Measurements from ENCODE around the gene HYAL4.
"Not testable (repeated sequence)": the region's sequence is repeated elsewhere in the genome, so short reads cannot be mapped to it uniquely, and the experiment has no call there.

HYAL4 gene

DNA sequence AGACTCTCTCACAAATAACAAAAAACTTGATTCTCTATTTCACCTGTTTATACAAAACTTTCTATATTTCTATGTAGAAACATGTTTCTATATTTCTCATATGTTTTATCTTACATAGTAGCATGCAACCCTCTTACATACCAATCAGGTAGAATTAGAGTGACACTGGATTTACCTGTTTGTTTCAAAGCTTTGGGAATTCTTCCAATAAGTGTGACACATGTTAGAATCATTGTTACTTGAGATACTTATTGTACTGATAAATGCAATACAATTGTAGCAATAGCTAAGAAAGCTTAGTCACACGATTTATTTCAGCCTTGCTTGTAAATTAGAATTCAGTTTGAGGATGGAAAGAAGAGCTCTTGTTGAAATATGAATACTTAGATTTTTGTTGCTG is 4.9 kb downstream of the HYAL4 start:
- DNase-seq: no peak

DNA sequence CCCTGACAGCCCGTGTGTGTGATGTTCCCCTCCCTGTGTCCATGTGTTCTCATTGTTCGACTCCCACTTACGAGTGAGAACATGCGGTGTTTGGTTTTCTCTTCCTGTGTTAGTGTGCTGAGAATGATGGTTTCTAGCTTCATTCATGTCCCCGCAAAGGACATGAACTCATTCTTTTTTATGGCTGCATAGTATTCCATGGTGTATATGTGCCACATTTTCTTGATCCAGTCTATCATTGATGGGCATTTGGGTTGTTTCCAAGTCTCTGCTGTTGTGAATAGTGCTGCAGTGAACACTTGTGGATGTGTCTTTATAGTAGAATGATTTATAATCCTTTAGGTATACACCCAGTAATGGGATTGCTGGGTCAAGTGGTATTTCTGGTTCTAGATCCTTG is 6.4 kb downstream of the HYAL4 start:
- not testable (repeated sequence) for DNase-seq

DNA sequence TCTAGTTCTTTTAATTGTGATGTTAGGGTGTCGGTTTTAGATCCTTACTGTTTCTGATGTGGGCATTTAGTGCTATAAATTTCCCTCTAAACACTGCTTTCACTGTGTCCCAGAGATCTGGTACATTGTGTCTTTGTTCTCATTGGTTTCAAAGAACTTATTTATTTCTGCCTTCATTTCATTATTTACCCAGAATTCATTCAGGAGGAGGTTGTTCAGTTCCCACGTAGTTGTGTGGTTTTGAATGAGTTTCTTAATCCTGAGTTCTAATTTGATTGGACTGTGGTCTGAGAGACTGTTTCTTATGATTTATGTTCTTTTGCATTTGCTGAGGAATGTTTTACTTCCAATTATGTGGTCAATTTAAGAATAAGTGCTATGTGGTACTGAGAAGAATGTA is 9.3 kb downstream of the HYAL4 start:
- not testable (repeated sequence) for DNase-seq

DNA sequence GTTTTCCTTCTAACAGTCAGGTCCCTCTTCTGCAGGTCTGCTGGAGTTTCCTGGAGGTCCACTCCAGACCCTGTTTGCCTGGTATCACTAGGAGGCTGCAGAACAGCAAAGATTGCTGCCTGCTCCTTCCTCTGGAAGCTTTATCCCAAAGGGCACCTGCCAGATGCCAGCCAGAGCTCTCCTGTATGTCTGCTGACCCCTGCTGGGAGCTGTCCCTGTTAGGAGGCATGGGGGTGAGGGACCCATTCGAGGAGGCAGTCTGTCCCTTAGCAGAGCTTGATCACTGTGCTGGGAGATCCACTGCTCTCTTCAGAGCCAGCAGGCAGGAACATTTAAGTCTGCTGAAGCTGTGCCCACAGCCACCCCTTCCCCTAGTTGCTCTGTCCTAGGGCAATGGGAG is 11.5 kb downstream of the HYAL4 start:
- not testable (repeated sequence) for DNase-seq

DNA sequence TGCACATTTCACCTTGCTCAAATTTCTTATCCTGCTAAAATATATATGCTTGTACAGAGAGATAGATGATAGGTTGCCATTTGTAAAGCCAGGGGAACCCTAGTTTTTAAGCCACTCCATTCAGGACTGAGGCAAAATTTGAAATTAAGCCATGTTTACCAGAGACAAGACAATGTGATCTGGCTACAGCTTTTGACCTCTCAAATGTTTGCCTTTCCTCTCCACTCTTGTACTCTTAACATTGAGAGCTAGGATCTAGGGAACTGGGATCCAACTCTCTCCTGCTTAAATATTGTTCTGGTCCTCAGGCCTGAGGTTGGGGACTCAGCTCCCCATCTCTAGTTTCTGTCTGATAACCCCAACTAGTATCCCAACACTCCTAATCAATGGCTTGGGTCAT is 15.9 kb downstream of the HYAL4 start:
- no peak for DNase-seq

DNA sequence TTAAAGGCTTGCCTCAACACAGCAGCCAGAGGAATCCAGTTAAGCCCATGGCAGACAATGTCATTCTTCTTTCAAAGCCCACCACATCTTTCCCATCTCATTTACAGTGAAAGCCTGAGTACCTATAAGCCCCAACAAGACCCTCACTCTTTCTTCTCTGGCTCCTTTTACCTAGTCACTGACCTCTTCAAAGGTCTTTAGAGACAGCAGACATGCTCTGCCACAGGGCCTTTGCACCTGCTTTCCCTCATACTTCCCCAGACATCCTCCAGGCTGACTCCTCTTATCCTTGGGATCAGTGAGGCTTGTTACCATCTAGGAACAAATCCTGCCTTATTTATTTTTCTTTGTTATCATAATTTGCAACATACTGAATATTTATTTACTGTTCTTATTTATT is 17.8 kb downstream of the HYAL4 start:
- DNase-seq: no peak

DNA sequence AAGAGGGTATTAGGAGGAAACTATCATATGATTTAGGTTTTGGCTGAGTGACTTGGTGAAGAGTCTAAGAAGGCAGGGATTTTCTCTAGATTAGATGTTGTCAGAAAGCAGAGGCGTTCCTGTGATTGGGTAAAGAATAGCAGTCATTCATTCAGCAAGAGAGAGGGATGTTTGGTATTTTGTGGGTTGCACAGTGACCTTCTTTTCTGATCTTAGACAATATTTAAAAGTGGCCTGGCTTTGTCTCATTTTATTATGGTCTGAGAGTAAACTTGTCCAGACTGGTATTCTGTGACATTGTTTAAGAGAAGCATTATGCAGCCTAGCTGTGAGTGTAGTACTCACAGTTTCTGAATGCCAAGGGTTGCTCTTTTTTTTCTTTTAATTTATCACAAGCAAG is 18.5 kb downstream of the HYAL4 start:
- DNase-seq: no peak

DNA sequence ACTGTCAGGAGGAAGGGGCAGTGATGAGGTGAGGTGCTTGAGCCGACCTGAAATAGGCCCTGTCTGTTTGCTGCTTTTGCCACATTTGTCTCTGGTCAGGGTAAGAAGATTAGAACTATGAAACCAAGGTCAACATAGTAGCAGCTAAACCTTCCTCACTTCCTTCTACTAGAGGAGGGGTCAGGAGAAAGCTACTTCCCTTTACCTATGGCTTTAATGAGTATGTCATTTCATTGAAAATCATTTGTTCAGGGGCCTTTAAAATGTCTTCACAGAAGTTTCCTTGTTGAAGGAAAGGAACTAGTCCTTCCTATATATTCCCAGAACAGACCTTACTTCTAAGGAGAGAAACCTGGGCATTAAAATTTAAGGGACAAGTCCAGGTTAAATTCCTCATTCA is 19.0 kb downstream of the HYAL4 start:
- no peak for DNase-seq

DNA sequence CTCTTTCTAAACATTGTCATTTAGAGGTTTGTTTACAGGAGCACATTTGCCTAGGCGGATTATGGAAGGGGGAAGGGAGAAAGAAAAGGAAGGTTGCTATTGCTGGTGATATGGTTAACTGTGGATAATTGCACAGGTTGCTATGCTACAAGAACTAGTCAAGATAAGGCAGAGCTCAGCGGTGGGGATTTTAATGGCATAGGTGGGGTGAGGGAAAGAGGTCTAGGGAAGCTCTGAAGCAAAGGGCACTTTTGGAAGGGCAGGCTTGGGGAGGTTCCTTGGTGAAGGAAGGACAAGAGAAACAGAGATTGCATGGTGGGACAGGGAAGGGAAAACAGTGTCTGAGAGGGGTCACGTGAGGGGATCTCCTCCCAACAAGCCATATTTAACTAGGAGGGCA is 19.5 kb downstream of the HYAL4 start:
- DNase-seq: no peak

DNA sequence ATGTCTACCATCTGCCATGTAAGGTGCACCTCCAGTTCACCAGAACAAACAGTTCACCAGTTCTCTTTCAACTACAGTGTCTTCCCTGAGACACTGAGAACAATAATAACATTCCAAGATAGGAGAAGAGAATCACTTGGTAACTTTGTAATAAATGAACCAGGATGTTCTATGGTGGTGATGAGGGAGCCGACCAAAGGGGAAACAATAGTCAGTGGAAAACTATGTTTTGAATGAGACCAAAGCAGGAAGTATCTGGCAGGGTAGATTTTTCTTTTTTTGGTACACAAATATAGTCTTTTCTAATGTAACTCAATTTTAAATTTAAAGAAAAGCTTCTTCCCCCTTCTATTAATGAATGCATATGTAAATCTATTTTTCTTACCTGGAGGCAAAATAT is 20.0 kb downstream of the HYAL4 start:
- DNase-seq: no peak

DNA sequence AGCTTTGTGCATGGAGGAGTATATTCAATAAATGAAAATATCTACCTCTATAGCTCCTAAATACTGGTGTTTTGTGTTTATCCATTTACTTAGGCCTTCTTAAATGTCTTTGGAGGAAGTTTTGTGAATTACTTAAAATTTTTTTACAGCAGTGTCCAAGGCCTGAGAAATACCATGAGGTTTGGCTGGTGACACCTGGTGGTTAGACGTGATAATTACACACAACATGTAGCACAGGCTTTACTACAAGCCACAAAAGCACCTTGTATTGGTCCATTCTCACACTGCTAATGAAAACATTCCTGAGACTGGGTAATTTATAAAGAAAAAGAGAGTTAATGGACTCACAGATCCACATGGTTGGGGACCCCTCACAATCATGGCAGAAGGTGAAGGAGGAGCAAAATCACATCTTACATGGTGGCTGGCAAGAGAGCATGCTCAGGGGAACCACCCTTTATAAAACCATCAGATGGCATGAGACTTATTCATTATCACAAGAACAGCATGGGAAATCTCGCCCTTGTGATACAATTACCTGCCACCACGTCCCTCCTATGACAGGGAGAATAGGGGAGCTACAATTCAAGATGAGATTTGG is 20.6 kb downstream of the HYAL4 start:
- peak; percentile 21 for DNase-seq

DNA sequence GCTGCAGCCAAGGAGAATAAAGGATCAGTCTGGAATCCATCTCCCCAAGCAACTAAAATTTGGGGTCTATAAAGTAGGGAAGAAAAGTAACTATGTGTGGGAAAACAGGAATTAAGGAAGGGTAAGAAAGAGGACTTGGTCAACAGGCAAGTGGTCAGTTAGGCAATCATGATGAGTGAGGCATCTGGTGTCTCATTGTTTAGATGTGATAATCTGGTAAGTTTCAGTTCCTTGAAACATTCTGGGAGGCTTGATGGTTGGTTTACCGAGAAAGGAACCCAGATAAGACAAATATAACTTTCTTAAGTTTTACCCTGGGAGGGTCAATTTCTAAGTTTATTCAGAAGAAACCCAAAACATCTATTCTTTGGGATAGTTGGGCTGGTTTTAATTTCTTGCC is 22.3 kb downstream of the HYAL4 start:
- DNase-seq: no peak

DNA sequence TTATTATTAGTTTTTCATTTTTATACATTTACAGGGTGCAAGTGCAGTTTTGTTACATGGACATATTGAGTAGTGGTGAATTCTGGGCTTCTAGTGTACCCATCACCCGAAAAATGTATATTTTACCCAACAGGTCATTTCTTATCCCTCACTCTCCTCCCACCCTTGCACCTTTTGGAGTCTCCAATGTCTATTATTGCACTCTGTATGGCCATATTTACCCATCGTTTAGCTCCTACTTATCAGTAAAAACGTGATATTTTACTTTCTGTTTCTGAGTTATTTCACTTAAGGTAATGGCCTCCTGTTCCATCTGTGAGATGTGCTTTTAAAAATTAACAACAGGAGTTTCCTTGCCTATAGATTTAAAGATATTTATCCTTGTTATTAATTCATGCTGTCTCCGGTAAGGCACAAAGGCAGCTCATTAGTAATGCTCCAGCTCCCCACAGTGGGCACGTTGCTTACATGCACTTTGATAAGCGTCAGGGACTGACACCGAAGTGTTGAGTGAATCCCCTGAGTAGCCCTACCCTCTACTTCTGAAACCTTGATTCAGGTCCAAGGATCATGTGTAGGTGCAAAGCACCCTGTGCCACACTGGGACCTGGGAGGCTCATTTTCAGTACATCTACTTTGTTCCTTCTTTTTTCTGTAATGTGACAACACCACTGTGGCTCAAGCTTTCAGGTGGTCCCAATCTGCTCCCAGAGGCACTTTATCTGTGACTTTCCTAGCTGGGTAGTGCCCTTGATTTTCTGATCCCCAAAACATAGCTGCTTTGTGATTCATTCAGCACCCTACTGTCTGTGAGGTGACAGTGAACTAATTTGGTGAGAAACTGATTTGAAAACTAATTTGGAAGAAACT is 27.3 kb downstream of the HYAL4 start:
- peak; percentile 24 for DNase-seq

DNA sequence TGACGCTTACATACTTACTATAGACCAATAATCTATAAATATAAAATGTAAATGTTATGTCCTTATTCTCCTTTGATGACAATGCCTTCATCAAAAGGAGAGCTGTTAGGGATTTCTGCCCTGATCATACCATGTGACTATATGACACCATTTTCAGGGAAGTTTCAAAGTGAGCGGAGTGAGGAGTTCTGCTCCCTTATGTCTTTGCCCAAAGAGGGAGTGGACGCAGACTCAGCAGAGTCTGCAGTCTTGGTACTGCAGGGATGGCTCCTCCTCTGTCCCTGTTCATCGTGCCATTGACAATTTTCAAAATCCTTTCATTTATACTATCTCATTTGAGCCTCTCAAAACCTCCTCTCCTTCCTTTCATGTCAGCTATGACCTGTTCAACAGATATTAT is 27.9 kb downstream of the HYAL4 start:
- no peak for DNase-seq

DNA sequence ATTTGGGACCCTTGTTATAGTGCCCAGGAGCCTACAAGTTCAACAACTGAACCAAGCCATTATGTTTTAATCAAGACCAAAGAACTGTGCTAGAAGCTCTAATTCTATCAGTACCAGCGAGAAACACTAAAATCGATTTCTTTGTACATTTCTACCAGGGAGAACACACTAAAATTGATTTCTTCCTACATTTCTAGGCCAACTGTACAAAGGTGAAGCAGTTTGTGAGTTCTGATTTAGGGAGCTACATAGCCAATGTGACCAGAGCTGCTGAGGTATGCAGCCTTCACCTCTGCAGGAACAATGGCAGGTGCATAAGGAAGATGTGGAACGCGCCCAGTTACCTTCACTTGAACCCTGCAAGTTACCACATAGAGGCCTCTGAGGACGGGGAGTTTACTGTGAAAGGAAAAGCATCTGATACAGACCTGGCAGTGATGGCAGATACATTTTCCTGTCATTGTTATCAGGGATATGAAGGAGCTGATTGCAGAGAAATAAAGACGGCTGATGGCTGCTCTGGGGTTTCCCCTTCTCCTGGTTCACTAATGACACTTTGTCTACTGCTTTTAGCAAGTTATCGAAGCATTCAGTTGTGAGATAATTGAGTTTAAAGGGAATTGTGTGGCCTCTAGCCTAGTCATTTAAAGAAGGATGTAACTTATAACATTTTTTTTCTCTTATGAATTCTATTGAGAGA is 31.7 kb downstream of the HYAL4 start:
- DNase-seq: no peak

DNA sequence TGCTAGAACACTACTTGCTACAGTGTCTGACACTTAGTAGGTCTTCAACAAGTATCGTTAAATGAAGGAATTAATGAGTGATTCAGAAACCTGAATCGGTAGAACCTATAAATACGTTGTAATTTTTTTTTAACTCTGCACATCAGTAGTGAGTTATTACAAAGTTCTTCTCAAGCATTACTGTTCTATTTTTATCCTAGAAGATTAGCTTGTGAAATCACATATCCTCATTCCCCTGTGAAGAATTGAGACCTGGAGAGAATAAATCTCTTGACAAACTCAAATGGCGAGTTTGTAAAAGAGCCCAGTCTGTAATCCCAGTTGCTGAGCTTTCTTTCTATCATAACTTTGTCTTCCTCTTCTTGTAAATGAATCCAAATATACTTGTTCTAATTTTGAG is 34.7 kb downstream of the HYAL4 start:
- no peak for DNase-seq

DNA sequence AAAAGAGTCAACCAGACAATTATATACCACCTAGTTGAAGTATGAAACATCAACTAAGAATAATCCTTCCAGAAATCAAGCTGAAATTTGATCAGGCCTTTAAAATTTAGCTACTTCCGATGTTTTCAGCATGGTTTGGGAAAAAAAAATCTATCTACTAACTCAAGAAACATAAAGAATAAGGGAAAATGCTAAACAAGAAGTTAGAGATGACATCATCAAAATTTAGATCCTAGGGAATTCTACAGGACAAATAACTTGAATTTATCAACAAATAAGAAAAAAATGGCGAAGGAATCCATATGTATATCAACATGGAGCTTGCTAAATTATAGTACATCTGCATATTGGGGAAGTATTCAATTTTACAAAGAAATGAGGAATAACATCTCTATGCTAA is 36.3 kb downstream of the HYAL4 start:
- DNase-seq: no peak

DNA sequence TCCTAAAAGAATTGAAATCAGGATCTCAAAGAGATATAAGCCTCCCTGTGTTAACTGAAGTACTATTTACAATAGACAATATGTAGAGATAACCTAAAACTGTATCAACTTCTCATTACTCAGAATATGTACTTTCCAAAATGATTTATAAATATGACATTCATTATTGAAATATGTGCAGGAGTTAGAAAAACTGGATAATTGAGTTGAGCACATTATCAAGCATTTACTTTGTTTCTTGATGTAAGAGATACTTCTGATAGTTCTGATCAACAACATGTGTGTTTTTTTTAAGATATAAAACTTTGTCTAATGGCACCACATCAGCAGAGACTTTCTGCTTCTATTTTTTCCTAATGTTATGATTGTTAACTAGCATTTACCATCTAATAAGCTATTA is 38.2 kb downstream of the HYAL4 start:
- no peak for DNase-seq

DNA sequence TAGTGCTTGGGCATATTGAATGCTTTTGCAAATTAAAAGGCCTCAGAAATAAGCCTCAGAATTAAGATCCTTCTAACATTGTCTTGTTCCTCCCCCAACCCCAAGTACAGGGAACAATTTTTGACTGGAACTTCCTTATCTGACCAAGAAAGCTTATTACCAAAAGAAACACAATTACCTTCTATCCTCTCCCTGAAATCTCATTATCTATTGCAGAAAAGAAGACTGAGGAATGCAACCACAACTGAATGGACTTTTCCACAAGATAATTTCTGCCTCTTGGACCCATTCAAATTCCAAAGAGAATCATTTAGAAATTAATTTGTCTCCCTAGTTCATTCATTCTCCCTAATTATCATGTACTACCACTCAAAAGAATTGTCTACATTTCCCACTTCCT is 43.2 kb downstream of the HYAL4 start:
- no peak for DNase-seq

DNA sequence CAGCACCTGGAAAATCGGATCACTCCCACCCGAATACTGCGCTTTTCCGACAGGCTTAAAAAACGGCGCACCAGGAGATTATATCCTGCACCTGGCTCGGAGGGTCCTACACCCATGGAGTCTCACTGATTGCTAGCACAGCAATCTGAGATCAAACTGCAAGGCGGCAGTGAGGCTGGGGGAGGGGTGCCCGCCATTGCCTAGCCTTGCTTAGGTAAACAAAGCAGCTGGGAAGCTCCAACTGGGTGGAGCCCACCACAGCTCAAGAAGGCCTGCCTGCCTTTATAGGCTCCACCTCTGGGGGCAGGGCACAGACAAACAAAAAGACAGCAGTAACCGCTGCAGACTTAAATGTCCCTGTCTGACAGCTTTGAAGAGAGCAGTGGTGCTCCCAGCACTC is 49.8 kb downstream of the HYAL4 start:
- DNase-seq: not testable (repeated sequence)

DNA sequence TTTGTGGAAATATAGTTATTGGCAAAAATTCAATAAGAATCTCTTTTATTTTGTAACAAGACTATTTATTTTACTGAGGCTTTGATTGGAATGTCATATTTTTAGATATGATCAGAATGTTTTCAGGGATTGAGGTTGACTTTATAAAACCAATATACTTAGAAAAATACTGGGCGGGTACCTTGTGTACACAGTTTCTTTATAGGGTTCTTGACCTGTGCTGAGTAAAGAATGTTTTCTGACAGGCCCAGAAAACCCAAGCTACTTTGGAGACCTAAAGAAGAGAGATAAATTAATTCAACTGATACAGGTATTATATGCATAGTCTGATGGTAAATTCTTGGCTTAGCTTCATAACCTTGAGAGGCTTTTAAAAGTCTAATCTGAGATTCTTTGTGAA is 56.1 kb downstream of the HYAL4 start:
- no peak for DNase-seq

DNA sequence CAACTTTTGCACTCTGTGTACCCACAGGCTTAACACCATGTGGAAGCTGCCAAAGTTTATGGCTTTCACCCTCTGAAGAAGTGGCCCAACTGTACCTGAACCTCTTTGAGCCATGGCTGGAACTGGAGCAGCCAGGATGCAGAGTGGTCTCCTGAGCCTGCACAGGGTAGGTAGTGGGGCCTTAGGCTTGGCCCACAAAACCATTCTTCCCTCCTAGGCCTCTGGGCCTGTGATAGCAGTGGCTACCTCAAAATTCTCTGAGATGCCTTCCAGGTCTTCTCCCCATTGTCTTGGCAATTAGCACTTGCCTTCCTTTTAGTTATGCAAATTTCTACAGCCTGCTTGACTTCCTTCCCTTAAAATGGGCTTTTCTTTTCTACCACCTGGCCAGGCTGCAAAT is 60.7 kb downstream of the HYAL4 start:
- no peak for DNase-seq

DNA sequence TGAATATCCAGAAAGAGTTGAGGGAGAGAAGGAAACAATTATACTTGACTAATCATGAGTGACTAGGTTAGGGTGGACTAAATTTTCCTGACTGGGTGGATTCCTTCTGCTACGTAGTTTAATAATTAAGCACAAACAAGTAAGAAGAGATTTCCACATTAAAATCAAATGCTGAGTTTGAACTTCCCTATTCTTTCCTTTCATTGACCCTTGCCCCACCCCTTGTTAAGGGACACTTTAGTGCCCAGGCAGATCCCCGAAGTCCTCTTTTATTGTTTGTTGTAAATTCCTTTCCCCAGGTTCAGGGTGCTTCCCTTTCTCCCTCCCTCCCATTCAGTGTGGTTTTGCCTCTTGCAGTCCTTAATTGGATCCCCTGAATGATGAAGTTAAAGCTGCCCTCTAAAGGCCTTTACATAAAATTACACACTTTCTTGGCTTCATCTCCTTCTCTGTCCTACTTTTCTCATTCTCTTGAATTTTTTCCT is 71.3 kb downstream of the HYAL4 start:
- DNase-seq: no peak

DNA sequence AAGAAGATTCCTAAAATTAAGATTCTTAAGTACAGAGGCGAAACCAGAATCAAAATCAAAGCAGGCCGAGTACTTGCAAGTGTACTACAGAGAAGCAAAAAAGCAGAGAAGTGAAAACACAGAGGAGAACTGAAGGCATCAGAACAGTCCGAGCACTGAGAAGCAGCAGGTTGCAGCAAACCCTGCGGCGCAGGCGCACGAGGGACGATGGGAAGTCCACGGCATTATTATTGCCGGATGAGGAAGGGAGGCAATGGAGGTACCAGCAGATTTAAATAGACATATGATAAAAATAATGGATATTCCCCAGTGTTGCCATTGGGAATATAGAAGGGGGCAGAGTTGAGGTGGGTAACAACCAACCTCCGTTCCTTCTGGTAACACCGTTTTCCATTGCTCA is 72.9 kb downstream of the HYAL4 start:
- DNase-seq: no peak

All from activated CD8-positive, alpha-beta memory T cell treated with anti-CD3 and anti-CD28 coated beads, Interleukin-2, amount 50 U/mL, for 4 hours (primary cell).